Heart left ventricle (tissue), 13 donors: ENCODE measurements around the gene CHN2.

Experiments used
- POLR2A ChIP-seq, 2 donors: fragments of 450-650 bp; IDR thresholded peaks; one replicate each; pipeline ENCODE4 v1.6.1; 2017; ENCODE audit warnings: antibody characterized with exemption in 2 of 2, mild to moderate bottlenecking in 2 of 2, moderate library complexity in 2 of 2
- TF ChIP-seq, protein P1 (sequence below), 12 donors: fragments of 200-600 bp; sonication (generic) in 4 of 12; IDR thresholded peaks; one replicate each; pipeline versions ENCODE4 v1.5.0 to v1.8.0; 2018 to 2022; ENCODE audit warnings: antibody characterized with exemption in 12 of 12, mild to moderate bottlenecking in 5 of 12
- donor health status: ischemic (EF 13 %, LVEDD 7.1; RV severe dilation, severe dysfunction).
- donor health status: DM: no; HTN: yes; CAD: no.
- donor health status: DM: no; HTN: no; CAD: no.
- donor health status: ischemic (EF 25% LVEDD 6.9; RV normal size, moderate dysfunction).
- donor health status: ischemic (EF 25% LVEDD 5.7; RV mildly dilated, moderate dysfunction).
- donor health status: ischemic (EF 35%, LVEDD 5.7; RV mildly dilated, moderate dysfunction).
- donor health status: nonischemic (EF 11% LVEDD 7.7; RV severe dilation, severe dysfunction).
- donor health status: DM: yes; HTN: yes; CAD: no.
- donor health status: PGD.
- donor health status: ischemic (EF 29% LVEDD 5.4; RV normal size, mild dysfunction).
- donor health status: nonischemic (EF 23%, LVEDD 6.1; RV moderate dilation, normal function).

DNA sequence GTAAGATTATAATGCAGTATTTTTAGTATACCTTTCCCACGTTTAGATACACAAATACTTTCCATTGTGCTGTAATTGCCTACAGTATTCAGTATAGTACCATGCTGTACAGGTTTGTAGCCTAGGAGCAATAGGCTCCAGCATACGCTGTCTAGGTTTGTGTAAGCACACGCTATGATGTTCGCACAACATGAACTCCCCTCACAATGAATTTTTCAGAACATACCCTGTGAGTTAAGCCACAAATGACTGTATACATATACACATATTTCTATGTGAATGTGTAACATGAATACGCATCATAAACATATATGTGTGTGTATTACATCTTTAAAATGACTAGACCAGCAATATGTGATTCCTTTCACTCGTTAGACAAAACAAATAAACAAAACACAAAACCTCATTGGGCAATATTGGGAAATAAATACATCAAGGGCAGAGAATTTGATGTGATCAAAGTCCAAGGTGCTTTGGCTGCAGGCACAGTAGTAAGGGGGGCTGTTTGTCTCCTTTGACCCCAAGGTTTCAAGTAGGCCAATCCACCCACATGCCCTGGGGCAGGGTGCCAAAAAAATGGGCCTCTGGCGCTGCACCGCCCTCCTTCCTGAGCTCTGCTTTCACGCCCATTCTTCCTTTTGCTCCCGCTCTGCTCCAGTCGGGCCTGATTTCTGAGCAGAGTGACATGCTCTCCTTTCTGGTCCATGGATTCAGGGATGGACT is 33.9 kb downstream of the CHN2 start:
- no peak for TF ChIP-seq POLR2A (IDR thresholded peaks at IDR 0.05)
- TF ChIP-seq, protein P1, sequence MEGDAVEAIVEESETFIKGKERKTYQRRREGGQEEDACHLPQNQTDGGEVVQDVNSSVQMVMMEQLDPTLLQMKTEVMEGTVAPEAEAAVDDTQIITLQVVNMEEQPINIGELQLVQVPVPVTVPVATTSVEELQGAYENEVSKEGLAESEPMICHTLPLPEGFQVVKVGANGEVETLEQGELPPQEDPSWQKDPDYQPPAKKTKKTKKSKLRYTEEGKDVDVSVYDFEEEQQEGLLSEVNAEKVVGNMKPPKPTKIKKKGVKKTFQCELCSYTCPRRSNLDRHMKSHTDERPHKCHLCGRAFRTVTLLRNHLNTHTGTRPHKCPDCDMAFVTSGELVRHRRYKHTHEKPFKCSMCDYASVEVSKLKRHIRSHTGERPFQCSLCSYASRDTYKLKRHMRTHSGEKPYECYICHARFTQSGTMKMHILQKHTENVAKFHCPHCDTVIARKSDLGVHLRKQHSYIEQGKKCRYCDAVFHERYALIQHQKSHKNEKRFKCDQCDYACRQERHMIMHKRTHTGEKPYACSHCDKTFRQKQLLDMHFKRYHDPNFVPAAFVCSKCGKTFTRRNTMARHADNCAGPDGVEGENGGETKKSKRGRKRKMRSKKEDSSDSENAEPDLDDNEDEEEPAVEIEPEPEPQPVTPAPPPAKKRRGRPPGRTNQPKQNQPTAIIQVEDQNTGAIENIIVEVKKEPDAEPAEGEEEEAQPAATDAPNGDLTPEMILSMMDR (IDR thresholded peaks at IDR 0.05): no peak
